GM21447 (cell line): ENCODE measurements around the gene FEM1B.

Experiments
- ATAC-seq: cut with Tn5 transposase; IDR thresholded peaks from one replicate; pipeline ENCODE4 v1.9.1; 2021; ENCODE audit not compliant: unreplicated experiment

Gene FEM1B

GRCh38 chr15:68319997-68320396, 42.5 kb downstream of the FEM1B start:
- ATAC-seq, result no peak

DNA sequence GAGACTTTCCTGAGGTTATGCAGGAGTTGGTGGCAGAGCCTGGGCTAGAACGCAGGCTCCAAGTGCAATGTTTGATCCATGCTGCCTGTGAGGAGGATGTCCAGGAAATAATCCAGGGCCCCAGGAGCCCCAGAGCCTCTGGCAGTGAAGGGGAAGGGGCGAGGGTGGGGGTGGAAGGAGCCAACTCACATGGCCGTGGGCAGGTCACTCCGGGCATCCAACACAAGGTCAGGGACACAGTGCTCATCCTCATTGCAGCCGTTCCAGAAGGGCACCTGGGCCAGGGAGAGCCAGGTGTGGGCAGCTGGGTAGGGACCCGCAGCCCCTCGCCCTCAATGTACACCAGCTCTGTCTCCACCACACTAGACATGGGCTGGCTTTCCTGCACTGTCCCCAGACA, 43.7 kb downstream of the FEM1B start:
- ATAC-seq, result no peak

GRCh38 chr15:68322796-68323195, 45.3 kb downstream of the FEM1B start:
- no peak for ATAC-seq

GRCh38 chr15:68325726-68326125, 48.2 kb downstream of the FEM1B start:
- no peak for ATAC-seq

DNA sequence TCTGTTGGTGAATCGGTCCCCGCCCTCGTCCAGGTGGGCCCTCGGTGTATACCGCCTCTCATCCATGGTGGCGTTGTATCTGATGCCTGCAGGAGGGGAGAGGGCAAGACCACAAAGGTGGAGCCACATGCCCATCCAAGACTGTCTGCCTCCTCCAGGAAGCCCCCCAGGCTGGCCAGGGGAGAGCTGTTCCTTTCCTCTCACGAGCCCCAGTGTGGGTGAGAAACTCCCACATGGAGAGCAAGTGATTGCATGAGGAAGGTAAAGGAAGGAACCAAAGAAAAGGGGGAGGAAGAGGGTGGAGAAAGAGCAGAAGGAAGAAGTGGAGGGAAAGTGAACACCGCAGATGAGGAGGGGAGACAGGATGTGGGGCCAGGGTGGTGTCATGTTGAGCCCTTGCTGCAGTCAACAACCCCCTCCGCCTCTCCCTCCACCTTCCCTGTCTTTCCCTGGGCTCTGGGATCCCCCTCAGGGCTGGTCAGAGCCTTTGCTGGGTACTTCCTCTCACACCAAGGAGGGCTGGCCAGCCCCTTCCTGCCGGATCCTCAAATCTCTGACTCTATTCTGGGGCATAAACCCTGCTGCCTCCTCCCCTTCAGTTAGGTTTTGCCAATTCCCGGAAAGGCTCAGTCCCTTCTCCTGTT, 49.3 kb downstream of the FEM1B start:
- no peak for ATAC-seq

DNA sequence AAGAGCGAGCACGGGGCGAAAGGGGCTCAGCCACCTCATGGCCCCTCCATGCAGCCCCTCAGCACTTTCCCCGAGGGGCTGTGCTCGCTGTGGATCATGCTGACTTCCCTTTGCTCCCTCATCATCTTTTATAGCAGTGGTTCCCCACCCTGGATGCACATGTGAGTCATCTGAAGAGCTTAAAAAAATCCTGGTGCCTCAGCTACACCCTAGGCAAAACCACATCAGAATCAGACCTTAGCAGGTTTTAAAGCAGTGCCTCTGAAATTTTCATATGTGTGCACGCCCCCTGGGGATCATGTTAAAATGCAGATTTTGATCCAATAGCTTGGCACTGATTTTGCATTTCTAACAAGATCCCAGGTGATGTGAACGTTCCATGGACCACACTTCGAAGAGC, 50.9 kb downstream of the FEM1B start:
- ATAC-seq, result no peak

GRCh38 chr15:68328964-68329363, 51.4 kb downstream of the FEM1B start:
- ATAC-seq, result no peak

GRCh38 chr15:68330416-68330815, 52.9 kb downstream of the FEM1B start:
- no peak for ATAC-seq

DNA sequence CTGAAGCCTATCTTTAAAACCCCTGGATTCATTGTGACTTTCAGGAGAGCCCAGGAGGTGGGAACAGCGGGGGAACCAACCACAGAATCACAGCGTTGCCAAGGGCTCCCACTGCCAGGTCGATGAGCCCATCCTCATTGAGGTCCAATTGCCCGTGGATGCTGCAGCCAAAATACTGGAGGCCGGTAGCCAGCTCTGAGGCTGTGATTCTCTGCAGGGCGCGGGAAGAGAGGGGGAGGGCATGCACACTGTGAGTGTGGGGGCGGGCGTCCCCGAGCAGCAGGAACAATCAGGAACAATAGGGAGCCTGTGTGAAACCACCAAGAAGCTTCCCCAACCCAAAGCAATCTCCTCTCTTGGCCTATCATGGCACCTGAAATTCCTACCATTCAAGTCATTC, 53.4 kb downstream of the FEM1B start:
- no peak for ATAC-seq

GRCh38 chr15:68332266-68332665, 54.7 kb downstream of the FEM1B start:
- no peak for ATAC-seq

DNA sequence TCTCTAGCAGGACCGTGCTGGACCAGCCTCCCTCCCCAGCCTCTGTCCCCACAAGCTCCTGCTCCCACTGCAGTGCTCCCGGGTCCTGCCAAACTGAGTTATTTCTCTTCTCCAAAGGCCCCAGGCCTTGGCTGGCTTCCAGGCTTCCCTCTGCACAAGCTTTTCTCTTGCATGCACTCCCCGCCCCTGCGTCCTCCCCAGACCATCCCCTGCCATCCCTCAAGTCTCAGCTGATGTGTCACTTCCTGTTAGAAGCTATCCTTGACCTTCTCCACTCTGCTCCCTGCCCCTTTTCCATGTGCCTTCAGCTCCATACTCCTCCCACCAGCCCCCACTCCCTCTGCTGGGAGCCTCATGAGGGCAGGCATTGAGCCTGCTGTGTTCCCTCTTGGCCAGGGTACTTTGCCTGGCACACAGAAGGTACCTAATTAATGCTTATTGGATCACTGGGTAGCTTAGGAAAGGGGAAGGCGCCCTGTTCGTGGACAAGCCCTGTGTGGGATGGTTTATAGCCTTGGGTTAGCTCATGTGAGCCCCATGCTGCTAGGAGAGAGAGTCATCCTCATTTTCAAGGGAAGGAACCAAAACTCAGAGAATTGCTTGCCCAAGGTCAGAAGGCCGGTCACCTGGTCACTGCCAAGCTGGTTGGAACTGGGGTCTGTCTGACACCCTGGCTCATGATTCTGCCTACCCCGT, 56.4 kb downstream of the FEM1B start:
- no peak for ATAC-seq

DNA sequence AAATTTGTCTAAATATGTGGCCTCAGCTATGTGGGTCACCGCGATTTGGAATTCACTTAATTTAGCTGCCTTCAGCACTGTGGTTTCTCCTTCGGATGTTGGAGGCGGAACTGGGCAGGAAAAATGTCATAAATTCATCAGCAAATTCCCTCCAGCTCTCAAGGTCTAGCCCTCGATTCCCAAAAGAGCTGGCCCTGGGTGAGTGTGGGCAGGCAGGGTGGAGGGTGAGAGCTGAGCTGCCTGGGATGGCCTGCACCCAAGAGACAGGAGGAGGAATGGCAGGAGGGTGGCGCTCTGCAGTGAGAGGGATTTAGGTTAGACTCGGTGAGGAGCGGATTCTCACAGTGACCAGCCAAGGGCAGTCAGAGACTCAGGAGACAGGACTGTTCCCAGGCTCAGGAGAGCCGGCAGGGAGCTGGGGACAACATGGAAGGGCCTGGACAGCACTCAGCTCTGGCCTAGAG, 57.1 kb downstream of the FEM1B start:
- ATAC-seq, result no peak

- no peak for ATAC-seq
Observed at GRCh38 chr15:68335251-68335650, 57.7 kb downstream of the FEM1B start.

GRCh38 chr15:68335655-68336054, 58.1 kb downstream of the FEM1B start:
- no peak for ATAC-seq

DNA sequence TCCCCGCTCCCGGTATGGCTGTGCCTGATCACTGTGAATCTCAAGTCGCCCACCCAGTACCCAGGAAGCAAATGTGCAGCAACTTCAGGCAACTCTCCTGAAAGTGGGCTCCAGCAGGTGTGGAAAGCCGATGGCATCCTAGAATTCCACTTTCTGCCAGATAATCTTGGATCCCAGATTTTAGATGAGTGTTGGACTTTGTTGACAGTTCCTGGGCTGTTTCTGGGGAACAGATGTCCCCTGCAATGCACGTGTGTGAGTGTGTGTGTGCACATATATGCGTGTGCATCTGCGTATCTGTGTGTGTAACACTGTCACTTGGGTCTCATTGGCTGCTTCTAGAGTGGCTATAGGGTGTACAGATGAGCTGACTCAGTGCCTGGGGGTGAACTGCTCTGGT, 59.0 kb downstream of the FEM1B start:
- ATAC-seq, result no peak

- no peak for ATAC-seq
Observed at GRCh38 chr15:68337826-68338225, 60.3 kb downstream of the FEM1B start.

- no peak for ATAC-seq
Observed at GRCh38 chr15:68339481-68339880, 61.9 kb downstream of the FEM1B start.

DNA sequence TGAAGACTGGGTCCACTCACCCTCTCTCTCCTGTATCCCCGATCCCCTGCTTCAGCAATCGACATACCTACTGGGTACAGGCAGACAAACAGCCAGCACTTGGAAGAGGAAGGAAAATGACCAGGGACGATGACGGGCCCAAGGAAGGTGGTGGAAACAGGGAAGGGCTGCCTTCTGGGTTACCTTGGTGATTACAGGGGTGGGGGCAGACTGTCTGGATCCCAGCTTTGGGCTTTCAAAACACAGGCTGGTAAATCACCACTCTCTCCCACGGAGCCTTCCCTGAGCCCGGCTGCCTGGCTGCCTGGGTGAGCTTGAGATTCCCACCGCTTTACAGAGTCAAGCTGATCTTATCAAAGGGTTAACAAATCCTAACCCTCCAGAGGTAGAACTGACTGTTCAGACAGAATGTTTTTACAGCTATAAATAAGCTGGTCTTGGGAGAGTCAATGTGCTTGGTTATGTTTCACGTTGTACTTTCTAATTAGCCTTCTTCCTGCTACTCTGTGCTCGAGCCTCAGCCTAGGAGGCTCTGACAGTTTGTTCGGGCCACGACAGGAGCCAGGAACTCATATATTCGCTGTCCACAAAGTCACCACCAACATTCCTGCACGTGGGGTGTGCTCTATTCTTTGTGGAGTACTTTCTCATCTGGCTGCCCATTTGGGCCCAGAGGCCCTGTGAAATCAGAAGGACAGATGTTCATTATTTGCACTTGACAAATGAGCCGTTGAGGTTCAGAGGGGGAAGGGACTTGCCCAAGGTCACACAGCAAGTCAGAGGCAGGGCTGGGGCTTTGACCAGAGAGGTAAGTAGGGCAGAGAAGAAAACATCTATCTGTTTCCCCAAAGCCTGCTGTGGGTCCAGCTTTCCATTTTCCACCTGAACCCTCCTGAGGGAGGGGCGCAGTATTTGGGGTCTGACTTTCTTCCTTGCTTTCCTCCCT, 63.5 kb downstream of the FEM1B start:
- no peak for ATAC-seq

DNA sequence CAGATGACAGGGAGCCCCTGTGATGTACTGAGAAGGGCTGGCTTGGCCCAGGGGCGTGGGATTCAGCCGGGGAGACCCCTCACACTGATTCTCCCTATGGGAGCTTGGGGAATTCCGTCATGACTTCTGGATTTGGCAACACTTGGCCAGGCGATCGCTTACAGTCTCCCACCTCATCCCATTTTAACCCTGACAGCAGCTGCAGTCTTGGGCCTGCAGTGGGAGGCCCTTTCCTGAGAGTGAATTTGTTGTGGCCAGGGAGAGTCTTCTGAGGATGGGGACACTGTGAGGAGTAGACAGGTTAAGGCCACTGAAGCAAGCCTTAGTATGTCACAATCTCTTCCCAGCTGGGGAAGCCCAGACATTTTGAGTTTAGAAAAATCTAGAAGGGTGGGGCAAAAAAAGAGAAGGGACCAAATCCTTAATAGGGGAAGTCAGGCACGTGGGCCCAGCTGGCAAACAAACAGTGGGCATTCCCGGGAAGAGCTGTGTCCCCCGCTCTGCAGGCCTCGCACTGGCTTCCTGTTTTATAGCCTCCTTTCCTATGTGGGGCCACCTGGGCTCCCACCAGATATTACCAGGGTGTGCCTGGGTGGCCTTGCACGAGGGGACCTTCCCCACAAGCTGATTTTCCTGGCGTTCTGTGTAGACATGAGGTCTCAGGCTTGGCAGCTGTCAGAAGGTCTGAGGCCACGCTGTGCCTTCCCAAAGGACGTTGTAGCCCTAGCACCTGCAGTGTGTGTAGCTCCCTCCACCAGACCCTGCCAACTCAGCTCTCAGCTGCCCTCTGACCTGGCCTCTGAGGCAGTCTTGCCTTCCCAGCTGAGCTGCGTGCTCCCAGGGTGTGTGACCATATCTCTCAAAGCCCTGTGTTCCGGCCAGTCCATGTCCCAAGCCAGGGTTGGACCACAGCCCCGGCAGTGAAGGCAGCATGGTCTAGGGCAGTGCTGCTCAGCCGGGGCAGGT, 64.5 kb downstream of the FEM1B start:
- no peak for ATAC-seq

GRCh38 chr15:68343579-68344225, 66.2 kb downstream of the FEM1B start:
- ATAC-seq, result no peak
